MCF 10A (cell line): ENCODE data around the gene TWF2. TPM values are rescaled to one million over a fixed set of nuclear protein-coding genes. Genes with fewer than 3 reads are reported as not detected.

ENCODE experiments used
- BruUV-seq: library from RNA; stranded (reverse); fragments of 400-500 nt; replicated peaks from 2 replicates; lab custom pipeline; 2021; lab: Mats Ljungman, UMichigan
- CTCF ChIA-PET: fragments of 300-600 bp; sonication (Branson Sonifier 250); formaldehyde crosslinking; extraction: SDS; loops from one replicate; lab custom pipeline; 2021; ENCODE audit warnings: antibody characterized with exemption, inconsistent platforms; lab: Yijun Ruan, JAX
- POLR2A ChIA-PET: fragments of 300-600, 350-650 bp; sonication (Branson Sonifier 250); formaldehyde crosslinking; extraction: SDS; loops from one replicate; lab custom pipeline; 2020; ENCODE audit warnings: antibody characterized with exemption, inconsistent platforms; lab: Yijun Ruan, JAX
- DNase-seq: peaks from one replicate; pipeline ENCODE4 v3.0.0-alpha.2; 2018; ENCODE audit not compliant: unreplicated experiment
- H3K27ac Mint-ChIP-seq: one replicate; pipeline ENCODE4 v1.8.0; 2022; ENCODE audit warnings: mild to moderate bottlenecking, low read depth, mixed read lengths; ENCODE audit not compliant: unreplicated experiment
- H3K27me3 Mint-ChIP-seq: one replicate; pipeline ENCODE4 v1.8.0; 2022; ENCODE audit warnings: mixed read lengths; ENCODE audit not compliant: insufficient read depth, unreplicated experiment
- H3K36me3 Mint-ChIP-seq: one replicate; pipeline ENCODE4 v1.8.0; 2022; ENCODE audit warnings: mild to moderate bottlenecking, moderate library complexity, mixed read lengths; ENCODE audit not compliant: insufficient read depth, unreplicated experiment
- H3K4me1 Mint-ChIP-seq: one replicate; pipeline ENCODE4 v1.8.0; 2022; ENCODE audit warnings: mixed read lengths; ENCODE audit not compliant: insufficient read depth, unreplicated experiment
- H3K4me3 Mint-ChIP-seq: one replicate; pipeline ENCODE4 v1.8.0; 2022; ENCODE audit warnings: mild to moderate bottlenecking, moderate library complexity, mixed read lengths; ENCODE audit not compliant: unreplicated experiment
- H3K9me3 Mint-ChIP-seq: one replicate; pipeline ENCODE4 v1.8.0; 2022; ENCODE audit warnings: mixed read lengths; ENCODE audit not compliant: unreplicated experiment
- CTCF ChIP-seq: fragments of 200-600 bp; IDR thresholded peaks from one replicate; pipeline ENCODE4 v1.8.0; 2022; ENCODE audit warnings: antibody characterized with exemption, mild to moderate bottlenecking; ENCODE audit not compliant: unreplicated experiment
- intact Hi-C: fragments of 100-400 bp; cut with micrococcal nuclease; formaldehyde crosslinking; loops from 2 replicates; pipeline ENCODE4 v1.14.1; 2022
- total RNA-seq: library from RNA; stranded (reverse); gene quantifications from 2 replicates; pipeline ENCODE4 v1.2.3, GENCODE V29; 2022

Gene TWF2
- total RNA-seq, 1 experiment from 2014 or later = 47.0 TPM

GRCh38 chr3:52205727-52206372 is 33.1 kb downstream of the TWF2 start:
- CTCF ChIA-PET = interaction anchor here (0.6 to 2.2 kb wide), 8 partner anchors 9 to 1010 kb away, joined by 3 to 13 read pairs (median 4); no protein-coding TSS in a partner anchor
- Mint-ChIP-seq H3K36me3 (peaks cover 90% of the 10 kb centered on the region), H3K4me3 (no peak overlapping the region), H3K4me1 (peaks cover 26% of the 10 kb centered on the region), H3K27me3 (no peaks in the 10 kb centered on the region), H3K27ac (no peak overlapping the region), H3K9me3 (no peaks in the 10 kb centered on the region)
- DNase-seq = peak; percentile 91
- no peak for TF ChIP-seq CTCF
- intact Hi-C loops = no loop called here
- BruUV-seq = no TSS peak
- POLR2A ChIA-PET = interaction anchor here (1.1 to 2.3 kb wide), 8 partner anchors 9 to 159 kb away, joined by 3 to 17 read pairs (median 6); partner anchors contain the start of genes POC1A, TWF2 and WDR82

- H3K4me1 Mint-ChIP-seq = peaks cover 20% of the 10 kb centered on the region
- ChIA-PET CTCF (interaction anchor here (0.5 to 2.2 kb wide), 10 partner anchors 27 to 209 kb away, joined by 3 to 13 read pairs (median 4); partner anchors contain the start of gene RPL29), POLR2A (interaction anchor here (0.7 to 2.3 kb wide), 17 partner anchors 10 to 263 kb away, joined by 3 to 17 read pairs (median 4); partner anchors contain the start of genes ABHD14A, GLYCTK, POC1A and RRP9)
- no peak for TF ChIP-seq CTCF
- peaks cover 94% of the 10 kb centered on the region for H3K36me3 Mint-ChIP-seq
- H3K9me3 Mint-ChIP-seq = no peaks in the 10 kb centered on the region
- H3K27ac Mint-ChIP-seq = no peak overlapping the region
- DNase-seq = peak; percentile 92
- H3K4me3 Mint-ChIP-seq = no peak overlapping the region
- no TSS peak for BruUV-seq
- intact Hi-C loops = no loop called here
- no peaks in the 10 kb centered on the region for H3K27me3 Mint-ChIP-seq
Measured at GRCh38 chr3:52204337-52205073, 34.5 kb downstream of the TWF2 start.

GRCh38 chr3:52203701-52204100 is 35.3 kb downstream of the TWF2 start:
- no peak for TF ChIP-seq CTCF
- Mint-ChIP-seq H3K36me3 (peaks cover 92% of the 10 kb centered on the region), H3K9me3 (no peaks in the 10 kb centered on the region), H3K4me3 (no peak overlapping the region), H3K27me3 (no peaks in the 10 kb centered on the region), H3K27ac (no peak overlapping the region), H3K4me1 (peaks cover 24% of the 10 kb centered on the region)
- intact Hi-C loops = no loop called here
- no TSS peak for BruUV-seq
- DNase-seq = no peak
- CTCF ChIA-PET = interaction anchor here (0.6 to 1.6 kb wide), 7 partner anchors 18 to 701 kb away, joined by 3 to 5 read pairs (median 3); partner anchors contain the start of gene RPL29
- POLR2A ChIA-PET = interaction anchor here (0.8 to 2.2 kb wide), 7 partner anchors 11 to 84 kb away, joined by 3 to 9 read pairs (median 5); partner anchors contain the start of genes GLYCTK and POC1A
